Panc1 (cell line): ENCODE data around the gene NXPH1. TPM values are rescaled to one million over a fixed set of nuclear protein-coding genes. Genes with fewer than 3 reads are reported as not detected.

ENCODE experiments used
- ATAC-seq: fragments of 200-7000 bp; cut with Tn5 transposase; 2 replicates; pipeline ENCODE4 v1.9.1; 2020; ENCODE audit warnings: mild to moderate bottlenecking, moderate library complexity
- BruUV-seq: library from RNA; stranded (reverse); fragments of 400-500 nt; replicated peaks from 2 replicates; lab custom pipeline; 2021; lab: Mats Ljungman, UMichigan
- CTCF ChIA-PET: fragments of 300-600 bp; sonication (Branson Sonifier 250); formaldehyde crosslinking; loops from one replicate; lab custom pipeline; 2022; ENCODE audit warnings: antibody characterized with exemption; lab: Charles Lee
- POLR2A ChIA-PET: fragments of 300-600 bp; sonication (Branson Sonifier 250); formaldehyde crosslinking; loops from one replicate; lab custom pipeline; 2022; ENCODE audit warnings: antibody characterized with exemption; lab: Charles Lee
- DNase-seq: peaks from one replicate; pipeline ENCODE4 v3.0.0-alpha.2; 2010; ENCODE audit warnings: low read depth, low spot score
- H3K27ac ChIP-seq: 2 replicates; pipeline ENCODE4 v1.5.1; 2011; ENCODE audit warnings: mild to moderate bottlenecking, low read length, inconsistent platforms
- H3K27me3 ChIP-seq: fragments of 200-500 bp; sonication (Bioruptor generic); 2 replicates; pipeline ENCODE4 v1.6.0; 2014; ENCODE audit warnings: low read length, inconsistent platforms; ENCODE audit not compliant: control insufficient read depth, insufficient read depth
- H3K36me3 ChIP-seq: fragments of 200-500 bp; sonication (Bioruptor generic); 2 replicates; pipeline ENCODE4 v1.5.1; 2014; ENCODE audit warnings: inconsistent platforms, mild to moderate bottlenecking, low read length, moderate library complexity; ENCODE audit not compliant: control insufficient read depth, insufficient read depth
- H3K4me1 ChIP-seq: 2 replicates; pipeline ENCODE4 v1.5.1; 2011; ENCODE audit warnings: inconsistent platforms, mild to moderate bottlenecking, low read length, moderate library complexity; ENCODE audit not compliant: control insufficient read depth, insufficient read depth
- H3K4me3 ChIP-seq, 2 experiments: 2 replicates each; pipeline ENCODE4 v1.5.1; 2011 to 2012; ENCODE audit warnings: low read depth in 2 of 2, low read length in 2 of 2, mild to moderate bottlenecking in 2 of 2, inconsistent platforms in 1 of 2, moderate library complexity in 1 of 2
- H3K9me3 ChIP-seq: fragments of 200-500 bp; sonication (Bioruptor generic); 2 replicates; pipeline ENCODE4 v1.5.1; 2014; ENCODE audit warnings: low read depth, mild to moderate bottlenecking, inconsistent platforms, low read length, moderate library complexity; ENCODE audit not compliant: control insufficient read depth, insufficient read depth
- CTCF ChIP-seq: fragments of 450-650 bp; IDR thresholded peaks from 2 replicates; pipeline ENCODE4 v1.5.1; 2017; ENCODE audit warnings: mild to moderate bottlenecking
- POLR2AphosphoS5 ChIP-seq: IDR thresholded peaks from 2 replicates; pipeline ENCODE4 v1.6.1; 2012; ENCODE audit warnings: mild to moderate bottlenecking, low read depth, low read length, moderate library complexity
- SIN3A ChIP-seq: IDR thresholded peaks from 2 replicates; pipeline ENCODE4 v1.6.1; 2012; ENCODE audit warnings: low read depth, mild to moderate bottlenecking, low read length, moderate library complexity, borderline replicate concordance; ENCODE audit not compliant: insufficient read depth
- TCF7L2 ChIP-seq: IDR thresholded peaks from 2 replicates; pipeline ENCODE4 v1.6.1; 2011; ENCODE audit warnings: mild to moderate bottlenecking, low read depth, low read length, inconsistent platforms
- in situ Hi-C: cut with HindIII; loops from 2 replicates; pipeline ENCODE4 v1.10.0; 2016; ENCODE audit warnings: low sequenced_read_pairs, low pct_unique_long_range_greater_than_20kb
- intact Hi-C: fragments of 100-400 bp; cut with micrococcal nuclease; formaldehyde crosslinking; loops from one replicate; pipeline ENCODE4 v1.10.0; 2022; ENCODE audit not compliant: unreplicated experiment
- total RNA-seq: library from RNA; stranded (reverse); gene quantifications from one replicate; pipeline ENCODE4 v1.2.1, GENCODE V29; 2021; ENCODE audit not compliant: unreplicated experiment
- TF ChIP-seq, protein P1 (sequence below), 2 experiments: IDR thresholded peaks; 2 replicates each; pipeline ENCODE4 v1.6.1; 2011 to 2012; ENCODE audit warnings: low read depth in 2 of 2, control low read depth in 1 of 2, low read length in 1 of 2, mild to moderate bottlenecking in 1 of 2, moderate library complexity in 1 of 2; ENCODE audit not compliant: insufficient read depth in 1 of 2

The NXPH1 gene
- total RNA-seq, 1 experiment from 2014 or later, result not detected

GRCh38 chr7:8594115-8594514 lies 160.7 kb downstream of the NXPH1 start:
- Histone ChIP-seq H3K4me3 (no peak overlapping the region), H3K27me3 (no peaks in the 10 kb centered on the region), H3K9me3 (no peaks in the 10 kb centered on the region), H3K27ac (no peak overlapping the region), H3K4me1 (no peaks in the 10 kb centered on the region), H3K36me3 (no peaks in the 10 kb centered on the region)
- ATAC-seq, result no peak
- intact Hi-C loops, result no loop called here
- in situ Hi-C loops, result no loop called here
- no peak for DNase-seq
- POLR2A ChIA-PET, result no interaction called here
- CTCF ChIA-PET, result no interaction called here
- BruUV-seq, result no TSS peak
- TF ChIP-seq TCF7L2, result no peak
- no peak for TF ChIP-seq CTCF
- TF ChIP-seq, protein P1, sequence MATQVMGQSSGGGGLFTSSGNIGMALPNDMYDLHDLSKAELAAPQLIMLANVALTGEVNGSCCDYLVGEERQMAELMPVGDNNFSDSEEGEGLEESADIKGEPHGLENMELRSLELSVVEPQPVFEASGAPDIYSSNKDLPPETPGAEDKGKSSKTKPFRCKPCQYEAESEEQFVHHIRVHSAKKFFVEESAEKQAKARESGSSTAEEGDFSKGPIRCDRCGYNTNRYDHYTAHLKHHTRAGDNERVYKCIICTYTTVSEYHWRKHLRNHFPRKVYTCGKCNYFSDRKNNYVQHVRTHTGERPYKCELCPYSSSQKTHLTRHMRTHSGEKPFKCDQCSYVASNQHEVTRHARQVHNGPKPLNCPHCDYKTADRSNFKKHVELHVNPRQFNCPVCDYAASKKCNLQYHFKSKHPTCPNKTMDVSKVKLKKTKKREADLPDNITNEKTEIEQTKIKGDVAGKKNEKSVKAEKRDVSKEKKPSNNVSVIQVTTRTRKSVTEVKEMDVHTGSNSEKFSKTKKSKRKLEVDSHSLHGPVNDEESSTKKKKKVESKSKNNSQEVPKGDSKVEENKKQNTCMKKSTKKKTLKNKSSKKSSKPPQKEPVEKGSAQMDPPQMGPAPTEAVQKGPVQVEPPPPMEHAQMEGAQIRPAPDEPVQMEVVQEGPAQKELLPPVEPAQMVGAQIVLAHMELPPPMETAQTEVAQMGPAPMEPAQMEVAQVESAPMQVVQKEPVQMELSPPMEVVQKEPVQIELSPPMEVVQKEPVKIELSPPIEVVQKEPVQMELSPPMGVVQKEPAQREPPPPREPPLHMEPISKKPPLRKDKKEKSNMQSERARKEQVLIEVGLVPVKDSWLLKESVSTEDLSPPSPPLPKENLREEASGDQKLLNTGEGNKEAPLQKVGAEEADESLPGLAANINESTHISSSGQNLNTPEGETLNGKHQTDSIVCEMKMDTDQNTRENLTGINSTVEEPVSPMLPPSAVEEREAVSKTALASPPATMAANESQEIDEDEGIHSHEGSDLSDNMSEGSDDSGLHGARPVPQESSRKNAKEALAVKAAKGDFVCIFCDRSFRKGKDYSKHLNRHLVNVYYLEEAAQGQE (IDR thresholded peaks at IDR 0.05; ENCODE audit: insufficient read depth in 1 of 2, low read depth in 2 of 2, low read length in 1 of 2), result no peak
- no peak for TF ChIP-seq SIN3A
- TF ChIP-seq POLR2AphosphoS5, result no peak

- Histone ChIP-seq H3K27me3 (no peaks in the 10 kb centered on the region), H3K36me3 (no peaks in the 10 kb centered on the region), H3K4me3 (no peak overlapping the region), H3K9me3 (no peaks in the 10 kb centered on the region), H3K27ac (no peak overlapping the region), H3K4me1 (no peaks in the 10 kb centered on the region)
- ATAC-seq (no peak), DNase-seq (no peak)
- TF ChIP-seq SIN3A (no peak), CTCF (no peak), POLR2AphosphoS5 (no peak), TCF7L2 (no peak)
- TF ChIP-seq, protein P1 (IDR thresholded peaks at IDR 0.05; ENCODE audit: insufficient read depth in 1 of 2, low read depth in 2 of 2, low read length in 1 of 2), result no peak
- POLR2A ChIA-PET, result no interaction called here
- CTCF ChIA-PET, result no interaction called here
- in situ Hi-C loops, result no loop called here
- no TSS peak for BruUV-seq
- intact Hi-C loops, result no loop called here
These were observed 164.2 kb downstream of the NXPH1 start for GRCh38 chr7:8597565-8597964.
